ENCODE results near the gene ZNF473. TPM values are rescaled to one million over a fixed set of nuclear protein-coding genes. Genes with fewer than 3 reads are reported as not detected.
A peak's percentile ranks its signal among the peaks of the same experiment; 100 is the strongest.

The ZNF473 gene
- total RNA-seq, 4 donors from 2014 or later, result 1.00 to 60.2 (median 7.9) TPM

GRCh38 chr19:49985871-49986270, 39.9 kb upstream of the ZNF473 start:
- 82% methylated on average over 3 of the region's 3 CpGs; no CpG with 5 or more reads in 1 of the 2 donors for WGBS, 2 donors (ENCODE audit: low coverage in 1 of 2)

GRCh38 chr19:49986354-49986753, 39.5 kb upstream of the ZNF473 start:
- H3K4me1 ChIP-seq, result no peaks in the 10 kb centered on the region
- DNase-seq, result no peak
- no peaks in the 10 kb centered on the region for H3K9me3 ChIP-seq
- intact Hi-C loops (cut with DNase I; ENCODE audit: low total_unique reads), result no loop called here
- H3K4me3 ChIP-seq, result no peak overlapping the region
- TF ChIP-seq, protein P1, sequence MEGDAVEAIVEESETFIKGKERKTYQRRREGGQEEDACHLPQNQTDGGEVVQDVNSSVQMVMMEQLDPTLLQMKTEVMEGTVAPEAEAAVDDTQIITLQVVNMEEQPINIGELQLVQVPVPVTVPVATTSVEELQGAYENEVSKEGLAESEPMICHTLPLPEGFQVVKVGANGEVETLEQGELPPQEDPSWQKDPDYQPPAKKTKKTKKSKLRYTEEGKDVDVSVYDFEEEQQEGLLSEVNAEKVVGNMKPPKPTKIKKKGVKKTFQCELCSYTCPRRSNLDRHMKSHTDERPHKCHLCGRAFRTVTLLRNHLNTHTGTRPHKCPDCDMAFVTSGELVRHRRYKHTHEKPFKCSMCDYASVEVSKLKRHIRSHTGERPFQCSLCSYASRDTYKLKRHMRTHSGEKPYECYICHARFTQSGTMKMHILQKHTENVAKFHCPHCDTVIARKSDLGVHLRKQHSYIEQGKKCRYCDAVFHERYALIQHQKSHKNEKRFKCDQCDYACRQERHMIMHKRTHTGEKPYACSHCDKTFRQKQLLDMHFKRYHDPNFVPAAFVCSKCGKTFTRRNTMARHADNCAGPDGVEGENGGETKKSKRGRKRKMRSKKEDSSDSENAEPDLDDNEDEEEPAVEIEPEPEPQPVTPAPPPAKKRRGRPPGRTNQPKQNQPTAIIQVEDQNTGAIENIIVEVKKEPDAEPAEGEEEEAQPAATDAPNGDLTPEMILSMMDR (IDR thresholded peaks at IDR 0.05), result no peak
- TF ChIP-seq EP300 (IDR thresholded peaks at IDR 0.05; ENCODE audit: low read depth) (no peak), POLR2A (IDR thresholded peaks at IDR 0.05) (no peak), POLR2AphosphoS5 (IDR thresholded peaks at IDR 0.05) (no peak)
- in situ Hi-C loops (cut with MboI; ENCODE audit: low pct_ligation_motif_present in 1 of 4, low pct_unique_long_range_greater_than_20kb in 1 of 4, low sequenced_read_pairs in 3 of 4), result loop anchor here in 2 of 4 donors (10.0 kb wide), 1 partner anchor 52 kb away; no protein-coding TSS in a partner anchor
- 91 to 93% methylated on average over 7 to 10 of the region's 10 CpGs for WGBS, 2 donors (ENCODE audit: low coverage in 1 of 2)
- no peak overlapping the region for H3K27ac ChIP-seq
- H3K27me3 ChIP-seq, result no peaks in the 10 kb centered on the region
- H3K36me3 ChIP-seq, result peaks cover 0 to 18% (median 6%) of the 10 kb centered on the region in 4 donors

More at GRCh38 chr19:49985871-49986270, 39.9 kb upstream of the ZNF473 start:
- no peak overlapping the region for H3K4me3 ChIP-seq
- no peaks in the 10 kb centered on the region for H3K27me3 ChIP-seq
- in situ Hi-C loops (cut with MboI; ENCODE audit: low pct_ligation_motif_present in 1 of 4, low pct_unique_long_range_greater_than_20kb in 1 of 4, low sequenced_read_pairs in 3 of 4) (loop anchor here in 2 of 4 donors (10.0 kb wide), 1 partner anchor 51 kb away; no protein-coding TSS in a partner anchor), intact Hi-C loops (cut with DNase I; ENCODE audit: low total_unique reads) (no loop called here)
- H3K9me3 ChIP-seq, result no peaks in the 10 kb centered on the region
- peaks cover 0 to 13% (median 3%) of the 10 kb centered on the region in 4 donors for H3K36me3 ChIP-seq
- no peak overlapping the region for H3K27ac ChIP-seq
- no peak for DNase-seq
- TF ChIP-seq POLR2A (IDR thresholded peaks at IDR 0.05) (no peak), POLR2AphosphoS5 (IDR thresholded peaks at IDR 0.05) (no peak), EP300 (IDR thresholded peaks at IDR 0.05; ENCODE audit: low read depth) (no peak)
- TF ChIP-seq, protein P1 (IDR thresholded peaks at IDR 0.05), result no peak
- H3K4me1 ChIP-seq, result no peaks in the 10 kb centered on the region

DNA sequence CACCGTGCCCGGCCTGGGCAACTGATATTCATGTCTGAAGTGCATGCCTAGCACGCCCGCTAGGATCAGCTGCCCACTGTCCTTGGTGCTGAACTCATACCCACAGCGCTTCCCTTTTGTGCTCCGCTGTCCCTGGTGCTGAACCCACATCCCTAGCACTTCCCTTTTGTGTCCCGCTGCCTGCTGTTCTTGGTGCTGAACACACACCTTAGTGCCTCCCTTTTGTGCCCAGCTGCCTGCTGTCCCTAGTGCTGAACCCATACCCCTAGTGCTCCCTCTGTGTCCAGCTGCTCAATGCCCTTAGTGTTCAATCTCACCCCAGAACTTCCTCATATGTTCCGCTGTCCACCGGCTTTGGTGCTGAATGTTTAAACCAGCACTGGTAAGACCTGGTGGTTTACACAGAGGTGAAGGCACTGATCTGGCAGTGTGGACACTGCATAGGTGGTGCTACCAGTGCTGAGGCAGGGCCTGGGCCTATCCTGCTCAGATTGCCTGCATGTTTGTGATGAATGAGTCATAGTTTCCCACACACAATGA, 38.6 kb upstream of the ZNF473 start:
- H3K4me1 ChIP-seq, result no peaks in the 10 kb centered on the region
- peak in 2 of 3 donors; percentile 30 to 33 for TF ChIP-seq POLR2AphosphoS5 (IDR thresholded peaks at IDR 0.05)
- TF ChIP-seq, protein P1 (IDR thresholded peaks at IDR 0.05), result peak in 3 of 5 experiments; percentile 16 to 45 (median 37)
- TF ChIP-seq POLR2A (IDR thresholded peaks at IDR 0.05), result no peak
- TF ChIP-seq EP300 (IDR thresholded peaks at IDR 0.05; ENCODE audit: low read depth), result no peak
- intact Hi-C loops (cut with DNase I; ENCODE audit: low total_unique reads), result no loop called here
- DNase-seq, result peak; percentile 86
- no peak overlapping the region for H3K4me3 ChIP-seq
- H3K36me3 ChIP-seq, result peaks cover 0 to 27% (median 6%) of the 10 kb centered on the region in 4 donors
- no peaks in the 10 kb centered on the region for H3K9me3 ChIP-seq
- H3K27ac ChIP-seq, result no peak overlapping the region
- WGBS, 2 donors (ENCODE audit: low coverage in 1 of 2), result 17 to 70% methylated on average over 2 to 9 of the region's 9 CpGs
- H3K27me3 ChIP-seq, result no peaks in the 10 kb centered on the region
- in situ Hi-C loops (cut with MboI; ENCODE audit: low pct_ligation_motif_present in 1 of 4, low pct_unique_long_range_greater_than_20kb in 1 of 4, low sequenced_read_pairs in 3 of 4), result loop anchor here in 2 of 4 donors (10.0 kb wide), 1 partner anchor 52 kb away; no protein-coding TSS in a partner anchor

DNA sequence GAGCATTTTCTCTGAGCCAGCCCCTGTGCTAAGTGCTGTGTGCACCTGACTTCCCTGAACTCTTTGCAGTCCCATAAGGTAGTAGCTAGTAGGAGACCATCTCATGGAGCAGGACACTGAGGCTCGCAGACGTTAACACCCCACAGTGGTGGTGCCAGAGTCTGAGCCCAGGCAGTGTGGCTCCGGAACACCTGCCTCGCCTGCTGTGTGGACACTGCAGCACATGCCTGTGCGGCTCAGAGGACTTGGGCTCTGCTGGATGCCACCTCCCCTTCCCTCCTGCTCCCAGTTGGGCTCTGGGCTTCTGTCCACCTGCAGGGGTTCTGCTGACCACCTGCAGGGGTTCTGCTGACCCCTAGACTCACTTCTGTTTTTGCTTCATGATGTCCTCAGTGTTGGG, 37.8 kb upstream of the ZNF473 start:
- 98% methylated on average over 5 of the region's 5 CpGs; no CpG with 5 or more reads in 1 of the 2 donors for WGBS, 2 donors (ENCODE audit: low coverage in 1 of 2)
- no peaks in the 10 kb centered on the region for H3K9me3 ChIP-seq
- H3K27me3 ChIP-seq, result no peaks in the 10 kb centered on the region
- DNase-seq, result no peak
- H3K4me3 ChIP-seq, result no peak overlapping the region
- TF ChIP-seq EP300 (IDR thresholded peaks at IDR 0.05; ENCODE audit: low read depth) (no peak), POLR2AphosphoS5 (IDR thresholded peaks at IDR 0.05) (no peak), POLR2A (IDR thresholded peaks at IDR 0.05) (no peak)
- TF ChIP-seq, protein P1 (IDR thresholded peaks at IDR 0.05), result no peak
- no peaks in the 10 kb centered on the region for H3K4me1 ChIP-seq
- in situ Hi-C loops (cut with MboI; ENCODE audit: low pct_ligation_motif_present in 1 of 4, low pct_unique_long_range_greater_than_20kb in 1 of 4, low sequenced_read_pairs in 3 of 4), result loop anchor here in 2 of 4 donors (10.0 kb wide), 1 partner anchor 53 kb away; no protein-coding TSS in a partner anchor
- H3K36me3 ChIP-seq, result peaks cover 0 to 35% (median 10%) of the 10 kb centered on the region in 4 donors
- intact Hi-C loops (cut with DNase I; ENCODE audit: low total_unique reads), result no loop called here
- H3K27ac ChIP-seq, result no peak overlapping the region
